B cell (primary cell): ENCODE data around the gene PGK1. TPM values are rescaled to one million over a fixed set of nuclear protein-coding genes. Genes with fewer than 3 reads are reported as not detected.

Experiments
- ATAC-seq: fragments of 200-7000 bp; cut with Tn5 transposase; one replicate; pipeline ENCODE4 v1.10.0; 2021; ENCODE audit warnings: low read depth, mild to moderate bottlenecking, moderate number of reproducible peaks, moderate library complexity
- CTCF ChIA-PET: fragments of 350-600 bp; sonication (Branson Sonifier 250); formaldehyde crosslinking; loops from one replicate; lab custom pipeline; 2021; ENCODE audit warnings: antibody characterized with exemption, inconsistent platforms; lab: Charles Lee
- POLR2A ChIA-PET: fragments of 350-600 bp; sonication (Branson Sonifier 250); formaldehyde crosslinking; loops from one replicate; lab custom pipeline; 2021; ENCODE audit warnings: antibody characterized with exemption; lab: Charles Lee
- DNase-seq: peaks from one replicate; pipeline ENCODE4 v3.0.0; 2013
- H2AFZ ChIP-seq: 2 replicates; pipeline ENCODE4 v1.6.1; 2012; ENCODE audit warnings: mild to moderate bottlenecking, low read depth, low read length; ENCODE audit not compliant: insufficient read depth, poor library complexity, severe bottlenecking
- H3K27ac ChIP-seq, 2 donors: 1 replicate in 1 of 2; 2 replicates in 1 of 2; pipeline ENCODE4 v1.5.1; 2012 to 2013; ENCODE audit warnings: low read length in 2 of 2, mild to moderate bottlenecking in 2 of 2, moderate library complexity in 1 of 2
- H3K27me3 ChIP-seq, 4 experiments: fragments of 200-600 bp in 1 of 4; sonication (generic) in 1 of 4; replicated peaks in 1 of 4; 1 replicate in 2 of 4; 2 replicates in 2 of 4; pipeline versions ENCODE4 v1.6.1 to v1.7.0; 2013 to 2016; ENCODE audit warnings: low read length in 3 of 4, mild to moderate bottlenecking in 2 of 4, mixed read lengths in 1 of 4, moderate library complexity in 1 of 4; ENCODE audit not compliant: insufficient read depth in 4 of 4, control insufficient read depth in 3 of 4; ENCODE audit errors: control extremely low read depth in 1 of 4
- H3K36me3 ChIP-seq, 2 experiments: replicated peaks in 1 of 2; 1 replicate in 1 of 2; 2 replicates in 1 of 2; pipeline versions ENCODE4 v1.6.1 to v1.7.1; 2013; ENCODE audit warnings: low read length in 1 of 2; ENCODE audit not compliant: insufficient read depth in 2 of 2, control insufficient read depth in 1 of 2; ENCODE audit errors: control extremely low read depth in 1 of 2, extremely low read depth in 1 of 2
- H3K4me1 ChIP-seq, 2 donors: fragments of 200-600 bp in 1 of 2; sonication (generic) in 1 of 2; 1 replicate in 1 of 2; 2 replicates in 1 of 2; pipeline versions ENCODE4 v1.5.1 to v1.6.1; 2013 to 2017; ENCODE audit warnings: low read length in 2 of 2; ENCODE audit not compliant: control insufficient read depth in 2 of 2, insufficient read depth in 2 of 2
- H3K4me2 ChIP-seq: replicated peaks from 2 replicates; pipeline ENCODE3; 2012; ENCODE audit warnings: mild to moderate bottlenecking, low read depth, low read length; ENCODE audit not compliant: poor library complexity, severe bottlenecking
- H3K4me3 ChIP-seq, 5 experiments: fragments of 200-600 bp in 1 of 5; sonication (generic) in 1 of 5; 1 replicate in 3 of 5; 2 replicates in 2 of 5; pipeline versions ENCODE4 v1.5.1 to v1.7.0; 2011 to 2016; ENCODE audit warnings: low read length in 4 of 5, mild to moderate bottlenecking in 4 of 5, low read depth in 2 of 5, control low read depth in 1 of 5, moderate library complexity in 1 of 5; ENCODE audit not compliant: insufficient read depth in 1 of 5; ENCODE audit errors: control extremely low read depth in 1 of 5, extremely low read depth in 1 of 5
- H3K79me2 ChIP-seq: fragments of 200-600 bp; sonication (generic); one replicate; pipeline ENCODE4 v1.6.0; 2016; ENCODE audit warnings: low read length; ENCODE audit not compliant: control insufficient read depth, insufficient read depth
- H3K9ac ChIP-seq: fragments of 200-600 bp; sonication (generic); 2 replicates; pipeline ENCODE4 v1.6.1; 2017; ENCODE audit warnings: mild to moderate bottlenecking, low read length, moderate library complexity
- H3K9me3 ChIP-seq, 3 donors: one replicate each; pipeline versions ENCODE4 v1.6.1 to v1.7.1; 2013; ENCODE audit warnings: low read length in 2 of 3; ENCODE audit not compliant: control insufficient read depth in 2 of 3, insufficient read depth in 1 of 3; ENCODE audit errors: control extremely low read depth in 1 of 3
- H4K20me1 ChIP-seq: 2 replicates; pipeline ENCODE4 v1.6.0; 2012; ENCODE audit warnings: mild to moderate bottlenecking, low read length; ENCODE audit not compliant: insufficient read depth, control insufficient read depth, poor library complexity, severe bottlenecking
- H3K27ac Mint-ChIP-seq: one replicate; pipeline ENCODE4 v1.8.0; 2021; ENCODE audit warnings: mixed read lengths
- H3K27me3 Mint-ChIP-seq: one replicate; pipeline ENCODE4 v1.8.0; 2021; ENCODE audit warnings: mixed read lengths
- H3K4me1 Mint-ChIP-seq: one replicate; pipeline ENCODE4 v1.8.0; 2021; ENCODE audit warnings: mixed read lengths
- H3K4me3 Mint-ChIP-seq: one replicate; pipeline ENCODE4 v1.8.0; 2021; ENCODE audit warnings: mixed read lengths
- H3K9me3 Mint-ChIP-seq: one replicate; pipeline ENCODE4 v1.8.0; 2022; ENCODE audit warnings: mixed read lengths; ENCODE audit not compliant: insufficient read depth
- CTCF ChIP-seq: fragments of 200-600 bp; IDR thresholded peaks from one replicate; pipeline ENCODE4 v1.8.0; 2022; ENCODE audit warnings: antibody characterized with exemption, mild to moderate bottlenecking
- EZH2 ChIP-seq: IDR thresholded peaks from 2 replicates; pipeline ENCODE4 v1.6.1; 2012; ENCODE audit warnings: borderline replicate concordance, low read depth, mild to moderate bottlenecking, moderate library complexity, low read length; ENCODE audit not compliant: insufficient read depth, poor library complexity, severe bottlenecking
- WGBS: methylation state at CpG from one replicate; pipeline ENCODE4 v1.1.5; 2013; ENCODE audit warnings: missing lambda C conversion rate; ENCODE audit not compliant: insufficient coverage; 5-methylcytosine and 5-hydroxymethylcytosine counted together
- intact Hi-C: fragments of 100-400 bp; cut with micrococcal nuclease; formaldehyde crosslinking; loops from one replicate; pipeline ENCODE4 v1.10.0; 2022
- polyA plus RNA-seq: library from polyadenylated mRNA; depleted of rRNA; stranded (reverse); fragments of >200 nt; gene quantifications from 2 replicates; pipeline ENCODE4 v1.2.3, GENCODE V29; 2012
- total RNA-seq, 2 donors: library from RNA; stranded (reverse); fragments of 120-200 nt in 1 of 2; gene quantifications; 1 replicate in 1 of 2; 2 replicates in 1 of 2; pipeline versions ENCODE4 v1.2.3 to v1.2.4, GENCODE V29; 2013 to 2022

The PGK1 gene
- total and polyA plus RNA-seq, 2 donors (not counting 1 experiment from before 2014, with no cell fraction given): 83.7 to 162 TPM

GRCh38 chrX:78129714-78130113 is 25.7 kb downstream of the PGK1 start:
- no peak overlapping the region for H2AFZ ChIP-seq
- no peaks in the 10 kb centered on the region for H3K27me3 Mint-ChIP-seq
- DNase-seq (no peak), ATAC-seq (no peak)
- POLR2A ChIA-PET: no interaction called here
- no peak for TF ChIP-seq CTCF
- TF ChIP-seq EZH2: no peak
- no peaks in the 10 kb centered on the region for H3K9me3 ChIP-seq
- CTCF ChIA-PET: no interaction called here
- H3K4me2 ChIP-seq: no peak overlapping the region
- intact Hi-C loops: loop anchor here (10.0 kb wide), 4 partner anchors 215 to 1135 kb away; partner anchors contain the start of gene ATP7A
- H3K4me3 Mint-ChIP-seq: no peak overlapping the region
- no peaks in the 10 kb centered on the region for H3K4me1 ChIP-seq
- no peaks in the 10 kb centered on the region for H3K4me1 Mint-ChIP-seq
- no peak overlapping the region for H3K9ac ChIP-seq
- H4K20me1 ChIP-seq: no peaks in the 10 kb centered on the region
- H3K27ac Mint-ChIP-seq: no peak overlapping the region
- peaks cover 0 to 25% of the 10 kb centered on the region in 2 experiments for H3K36me3 ChIP-seq
- H3K4me3 ChIP-seq: no peak overlapping the region
- no peaks in the 10 kb centered on the region for H3K79me2 ChIP-seq
- no peaks in the 10 kb centered on the region for H3K9me3 Mint-ChIP-seq
- no peaks in the 10 kb centered on the region for H3K27me3 ChIP-seq
- no peak overlapping the region for H3K27ac ChIP-seq

- H3K27me3 Mint-ChIP-seq: no peaks in the 10 kb centered on the region
- H3K4me3 Mint-ChIP-seq: no peak overlapping the region
- Histone ChIP-seq H3K4me1 (no peaks in the 10 kb centered on the region), H3K9me3 (no peaks in the 10 kb centered on the region), H3K79me2 (no peaks in the 10 kb centered on the region), H2AFZ (no peak overlapping the region), H3K27me3 (no peaks in the 10 kb centered on the region), H4K20me1 (no peaks in the 10 kb centered on the region), H3K4me3 (no peak overlapping the region), H3K27ac (no peak overlapping the region), H3K9ac (no peak overlapping the region), H3K36me3 (peaks cover 0 to 19% of the 10 kb centered on the region in 2 experiments), H3K4me2 (no peak overlapping the region)
- no CpG with 5 or more reads among the region's 1 CpG for WGBS
- no peaks in the 10 kb centered on the region for H3K9me3 Mint-ChIP-seq
- intact Hi-C loops: loop anchor here (10.0 kb wide), 4 partner anchors 216 to 1134 kb away; partner anchors contain the start of gene ATP7A
- no peaks in the 10 kb centered on the region for H3K4me1 Mint-ChIP-seq
- ChIA-PET CTCF (no interaction called here), POLR2A (interaction anchor here (0.5 kb wide), 1 partner anchor 133 kb away, joined by 3 read pairs; no protein-coding TSS in a partner anchor)
- no peak overlapping the region for H3K27ac Mint-ChIP-seq
- TF ChIP-seq EZH2 (no peak), CTCF (no peak)
- no peak for ATAC-seq
- no peak for DNase-seq
Observed at GRCh38 chrX:78130396-78130795, 26.3 kb downstream of the PGK1 start.
